Medulla oblongata (tissue), 1 donor: ENCODE results near the gene SNRK.

Experiments used
- DNase-seq: peaks from one replicate; pipeline ENCODE4 v3.0.0-alpha.2; 2015; ENCODE audit errors: extremely low spot score

SNRK gene

DNA sequence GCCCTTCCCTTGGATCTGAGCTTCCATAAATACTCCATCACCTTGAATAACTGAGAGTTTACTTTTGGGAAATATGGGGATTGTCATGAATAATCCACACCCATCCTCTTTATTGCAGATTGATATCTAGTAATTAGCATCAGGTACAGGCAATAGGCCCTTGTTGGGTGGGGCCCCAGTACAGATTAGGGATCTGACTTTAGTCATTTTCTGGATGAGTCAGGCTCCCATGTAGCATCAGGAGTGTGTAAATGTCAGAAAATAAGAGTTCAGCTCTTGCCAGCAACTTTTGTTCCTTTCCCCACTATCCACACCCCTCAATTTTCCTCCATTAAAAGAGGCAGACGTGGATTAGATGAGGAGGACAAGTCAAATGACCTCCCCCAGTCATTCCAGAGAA is 17.7 kb upstream of the SNRK start:
- no peak for DNase-seq

DNA sequence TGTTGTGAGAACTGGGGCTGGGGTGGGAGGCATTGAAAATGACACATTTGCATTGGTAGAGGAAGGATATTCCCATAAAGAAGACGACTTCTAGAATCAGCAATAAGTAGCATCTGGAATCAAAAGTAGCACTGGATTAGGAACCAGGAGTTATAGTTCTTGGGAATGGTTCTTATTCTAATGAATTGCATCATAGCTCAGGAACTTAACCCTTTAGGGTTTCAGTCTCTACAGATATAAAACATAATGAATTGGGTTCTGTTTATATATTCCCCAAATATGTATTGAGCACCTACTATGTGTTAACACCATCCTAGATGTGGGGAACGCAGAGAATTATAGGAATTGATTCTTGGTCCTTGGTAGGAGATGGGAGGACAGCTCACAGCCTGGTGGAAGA is 16.3 kb upstream of the SNRK start:
- DNase-seq, result no peak

DNA sequence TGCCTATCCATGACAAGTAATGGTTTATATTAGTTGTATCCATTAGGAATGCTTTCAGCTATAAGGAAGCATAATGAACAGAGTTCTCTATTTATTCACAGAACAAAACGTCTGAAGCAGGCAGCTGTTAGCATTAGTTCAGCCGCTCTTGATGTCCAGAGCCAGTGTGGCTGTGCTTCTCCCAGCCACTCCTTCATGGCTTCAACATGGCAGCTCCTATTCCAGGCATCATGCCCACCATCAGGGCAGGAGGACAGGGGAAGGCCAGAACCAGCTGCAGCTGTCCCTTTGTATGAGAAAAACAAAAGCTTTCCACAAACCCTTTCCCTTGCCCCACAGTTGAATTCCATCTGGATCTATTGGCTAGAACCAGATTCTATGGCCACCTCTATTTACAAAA is 12.9 kb upstream of the SNRK start:
- peak; percentile 28 for DNase-seq

DNA sequence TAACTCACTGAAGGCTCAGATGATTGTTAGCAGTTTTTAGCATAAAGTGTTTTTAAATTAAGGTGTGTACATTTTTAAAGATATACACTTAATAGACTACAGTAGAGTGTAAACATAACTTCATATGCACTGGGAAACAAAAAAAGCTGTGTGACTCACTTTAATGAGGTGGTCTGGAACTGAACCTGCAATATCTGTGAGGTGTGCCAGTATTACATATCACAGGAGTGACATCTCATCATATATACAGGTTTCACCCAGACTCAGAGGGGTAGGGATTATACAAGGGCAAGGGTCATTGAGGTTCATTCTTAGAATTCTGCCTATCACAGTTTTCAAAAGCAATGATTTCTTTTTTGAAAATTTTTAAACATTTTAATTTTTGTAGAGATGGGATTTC is 7.3 kb upstream of the SNRK start:
- DNase-seq, result no peak

DNA sequence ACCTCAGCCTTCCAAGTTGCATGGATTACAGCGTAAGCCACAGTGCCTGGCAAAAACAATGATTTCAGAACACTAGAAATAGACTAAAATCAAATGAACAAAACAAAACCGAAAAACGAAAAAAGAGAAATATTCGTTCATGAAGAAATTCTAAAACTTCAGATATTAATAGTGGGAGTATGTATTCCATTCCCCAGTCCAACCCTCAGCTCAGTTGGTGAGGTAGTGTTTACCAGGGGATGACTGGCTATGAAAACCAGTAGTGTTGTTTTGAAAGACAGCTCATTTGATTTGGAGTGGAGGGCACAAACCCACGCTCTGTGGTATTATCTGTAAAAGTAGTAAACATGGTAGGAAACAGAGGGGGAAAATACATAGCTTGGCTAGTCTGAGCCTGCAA is 6.8 kb upstream of the SNRK start:
- DNase-seq, result no peak

DNA sequence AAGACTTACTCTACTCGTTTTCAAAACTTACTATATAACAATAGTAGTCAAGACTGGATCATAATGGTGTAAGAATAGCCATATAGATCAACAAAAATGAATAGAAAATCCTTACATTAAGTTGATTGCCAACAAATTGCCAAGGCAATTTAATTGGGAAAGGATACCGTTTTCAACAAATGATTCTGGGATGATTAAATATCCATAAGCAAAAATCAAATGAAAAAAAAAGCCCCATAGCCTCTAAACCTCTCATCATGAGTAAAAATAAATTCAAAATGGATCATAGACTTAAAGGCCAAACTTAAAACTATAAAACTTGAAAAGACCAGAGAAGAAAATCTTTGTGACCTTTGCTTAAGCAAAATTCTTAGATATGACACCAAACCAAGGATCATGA is 5.3 kb upstream of the SNRK start:
- DNase-seq, result no peak

DNA sequence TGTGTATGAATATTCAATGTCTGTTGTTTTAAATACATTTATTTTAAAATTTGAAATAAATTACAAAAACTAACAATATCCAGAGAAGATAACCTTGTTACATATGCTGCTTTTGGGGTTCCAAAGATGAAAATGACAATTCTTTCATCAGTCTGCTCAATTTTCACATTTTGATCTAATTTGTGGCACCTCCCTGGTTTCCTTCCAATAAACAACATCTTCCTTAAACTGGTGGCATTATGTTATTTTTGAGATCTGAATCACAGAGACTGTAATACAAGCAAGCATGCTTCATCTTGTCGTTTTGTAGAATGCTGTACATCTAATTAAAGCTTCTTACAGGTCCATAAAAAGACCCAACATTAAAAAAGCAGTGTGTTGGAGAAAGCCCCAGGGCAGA is 2.2 kb upstream of the SNRK start:
- no peak for DNase-seq

DNA sequence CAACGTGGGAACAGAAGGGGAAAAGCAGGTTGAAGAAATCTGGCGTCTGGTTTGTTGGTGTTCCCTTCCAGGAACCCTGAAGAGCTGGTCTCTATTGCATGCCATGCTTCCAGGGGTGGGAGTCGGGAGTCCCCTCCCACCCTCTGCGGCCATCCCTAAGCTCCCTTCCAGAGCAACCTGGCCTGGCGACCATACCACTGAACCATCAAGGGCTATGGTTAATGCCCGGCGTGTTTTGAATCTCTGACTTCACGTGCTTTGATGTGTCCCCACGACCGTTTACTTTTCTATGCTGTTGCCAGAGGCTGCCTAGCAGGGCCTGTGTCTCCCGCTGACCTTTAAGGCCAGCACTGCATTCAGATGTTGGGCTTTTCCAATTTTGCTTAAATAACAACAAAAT is 696 bp upstream of the SNRK start:
- DNase-seq, result no peak

DNA sequence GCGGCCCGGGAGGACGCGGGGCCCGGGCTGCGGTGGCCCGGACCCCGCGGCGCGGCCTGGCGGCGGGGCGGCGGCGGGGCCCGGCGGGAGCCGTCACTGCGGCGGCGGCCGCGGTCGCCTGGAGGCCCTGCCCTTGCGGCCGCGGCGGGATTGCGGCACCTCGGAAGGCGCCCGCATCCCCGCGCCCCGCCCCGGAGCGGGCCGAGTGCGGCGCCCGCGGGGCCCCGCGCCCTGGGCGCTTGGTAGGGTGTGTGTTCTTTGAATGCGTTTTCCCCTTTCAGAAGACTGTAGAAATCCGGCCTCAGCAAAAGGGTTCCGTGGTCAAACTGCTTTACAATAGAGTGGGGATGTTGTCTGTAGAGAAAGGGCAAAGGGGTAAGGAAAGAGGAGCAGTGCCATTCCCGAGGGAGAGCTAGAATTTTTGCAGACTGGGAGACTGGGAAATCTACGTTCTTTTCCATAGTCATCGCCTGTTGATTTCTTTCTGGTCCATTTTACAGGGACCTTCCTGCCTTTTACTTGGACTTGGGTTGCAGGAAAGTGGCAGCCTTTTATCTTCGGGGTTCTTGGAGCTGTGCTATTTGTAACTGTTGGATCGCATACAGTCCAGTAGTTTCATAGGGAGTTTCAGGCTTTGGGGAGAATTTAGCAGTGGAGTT is 630 bp downstream of the SNRK start:
- DNase-seq, result peak; percentile 25

DNA sequence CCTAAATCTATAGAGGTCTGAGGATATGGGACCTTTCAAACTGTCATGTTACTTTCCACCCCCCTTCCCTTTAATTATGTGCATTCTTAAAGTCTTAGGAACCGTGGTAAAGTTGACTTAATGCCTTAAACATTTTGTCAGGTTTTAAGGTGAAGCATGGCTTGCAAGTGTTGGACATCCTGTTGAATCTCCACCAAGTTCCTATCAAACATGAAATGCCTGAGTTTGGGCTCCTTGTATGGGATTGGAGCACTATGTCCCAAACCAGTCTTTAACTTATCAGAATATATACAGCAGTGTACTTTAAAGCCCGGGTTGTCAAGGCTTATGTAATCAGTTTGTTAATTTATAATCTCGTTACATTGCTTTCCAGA is 1.1 kb downstream of the SNRK start:
- no peak for DNase-seq

DNA sequence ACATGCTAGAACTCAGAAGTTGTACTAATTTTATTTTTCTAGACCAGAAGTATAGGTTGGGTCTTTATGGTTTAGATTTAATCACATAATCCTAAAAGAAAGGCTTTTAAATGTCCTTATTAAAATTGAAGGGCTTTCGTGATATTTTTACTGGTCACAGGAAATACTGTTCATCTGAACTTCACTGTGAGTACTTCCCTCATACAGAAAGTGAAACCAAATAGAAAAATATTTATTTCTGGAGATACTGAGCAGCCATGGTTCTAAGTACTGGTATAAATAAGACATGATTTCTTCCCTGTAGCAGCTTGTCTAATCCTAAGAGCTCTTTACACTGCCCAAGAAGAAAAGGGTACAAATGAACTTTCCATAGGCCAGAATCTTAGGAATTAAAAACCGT is 2.0 kb downstream of the SNRK start:
- peak; percentile 29 for DNase-seq

DNA sequence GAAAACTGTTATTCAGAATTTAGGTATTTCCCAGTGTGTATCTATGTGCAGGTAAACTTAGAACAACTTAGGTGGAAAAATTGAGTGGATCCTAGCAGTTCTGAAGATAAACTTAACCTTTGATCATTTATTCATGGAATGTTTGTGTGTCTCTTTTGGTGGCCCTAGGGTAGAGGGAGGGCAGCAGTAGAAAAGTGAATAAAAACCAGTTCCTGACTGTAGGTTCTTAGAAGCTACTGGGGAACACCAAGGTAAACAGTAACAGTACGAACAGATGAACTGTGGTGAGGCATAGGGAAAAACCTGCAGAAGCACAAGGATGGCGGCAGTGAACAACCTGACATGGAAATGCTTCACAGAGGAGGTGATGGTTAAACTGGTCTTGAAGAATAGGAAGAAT is 2.5 kb downstream of the SNRK start:
- DNase-seq, result no peak

DNA sequence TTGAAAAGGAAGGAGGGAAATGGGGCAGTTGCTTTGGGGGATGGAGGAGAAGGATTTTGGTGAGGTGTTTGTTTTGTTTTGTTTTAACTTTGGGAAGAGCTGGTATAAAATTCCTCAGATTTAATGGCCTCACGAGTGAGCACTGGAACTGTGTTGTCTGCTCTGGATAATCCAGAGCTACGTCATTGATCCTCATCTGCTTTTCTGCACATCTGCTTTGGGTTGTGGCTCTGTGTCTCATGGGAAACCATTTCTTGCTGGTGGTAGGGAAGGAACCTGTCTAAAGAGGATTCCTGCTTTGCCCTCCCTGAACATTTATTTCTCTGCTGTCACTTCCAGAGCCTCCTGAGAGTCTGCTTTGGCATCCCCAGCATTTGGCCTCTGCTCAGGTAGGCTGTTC is 3.1 kb downstream of the SNRK start:
- DNase-seq, result no peak

DNA sequence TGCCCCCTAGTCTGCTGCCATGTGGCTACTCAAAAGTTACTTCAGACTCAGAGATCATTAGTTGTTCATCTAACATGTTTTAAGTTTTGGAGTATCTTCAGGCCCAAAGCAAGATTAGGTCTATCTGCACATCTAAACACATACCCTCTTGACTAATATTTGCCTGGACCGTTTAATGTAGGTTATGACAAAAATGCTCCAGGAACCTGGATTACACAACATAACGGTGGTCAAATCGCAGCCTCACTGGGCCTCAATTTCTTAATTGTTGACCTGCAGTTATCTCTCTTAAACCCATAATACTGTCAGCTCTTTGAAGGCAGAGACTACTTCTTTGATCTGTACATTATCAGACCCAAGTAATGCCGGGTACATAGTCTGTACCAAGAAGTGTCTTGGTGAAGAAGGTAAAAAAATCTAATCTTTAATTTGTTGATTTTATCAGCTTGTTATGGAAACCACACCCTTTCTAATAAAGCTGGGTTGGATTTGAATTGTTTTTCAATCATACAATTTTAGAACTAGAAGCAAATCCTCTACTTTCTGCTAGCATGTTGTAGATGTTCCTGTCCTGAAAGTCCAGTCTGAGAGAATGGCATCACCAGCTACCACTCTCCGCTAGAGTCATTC is 3.6 kb downstream of the SNRK start:
- no peak for DNase-seq

DNA sequence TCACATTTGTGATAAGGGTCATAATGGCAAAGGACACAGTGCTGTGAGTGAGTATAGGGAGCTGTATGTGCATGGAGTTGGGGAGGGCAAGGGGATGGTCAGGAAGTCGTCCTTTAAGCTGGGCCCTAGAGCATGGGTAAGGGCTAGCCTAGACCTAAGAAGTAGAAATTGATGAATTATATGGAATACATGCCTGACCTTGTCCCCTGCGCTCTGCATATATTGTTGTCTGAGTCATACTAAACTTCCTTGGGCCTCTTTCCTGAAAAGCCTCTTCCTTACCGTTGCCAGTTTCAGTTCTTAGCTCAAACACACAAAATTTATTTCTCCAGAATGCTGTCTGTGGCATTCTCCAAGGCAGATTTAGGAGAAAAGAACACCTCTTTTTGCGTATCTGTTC is 4.6 kb downstream of the SNRK start:
- DNase-seq, result no peak

DNA sequence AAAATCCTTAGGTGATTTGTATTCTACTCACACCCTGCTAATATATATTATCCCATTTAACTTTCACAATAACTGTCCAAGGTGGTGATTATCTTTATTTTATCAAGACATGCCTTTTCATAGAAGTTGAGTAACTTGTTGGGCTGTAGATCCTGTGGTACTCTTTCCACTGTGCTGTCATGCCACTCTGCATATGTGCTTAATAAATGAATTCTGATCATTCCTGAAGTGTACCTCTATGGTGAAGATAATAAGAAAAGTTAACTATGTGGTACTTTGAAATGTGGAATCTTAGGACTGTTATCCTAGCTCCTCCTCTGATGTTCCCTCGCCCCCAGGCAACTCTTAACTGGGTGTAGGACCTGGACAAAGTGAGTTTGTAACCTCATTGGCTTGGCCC is 5.2 kb downstream of the SNRK start:
- no peak for DNase-seq

DNA sequence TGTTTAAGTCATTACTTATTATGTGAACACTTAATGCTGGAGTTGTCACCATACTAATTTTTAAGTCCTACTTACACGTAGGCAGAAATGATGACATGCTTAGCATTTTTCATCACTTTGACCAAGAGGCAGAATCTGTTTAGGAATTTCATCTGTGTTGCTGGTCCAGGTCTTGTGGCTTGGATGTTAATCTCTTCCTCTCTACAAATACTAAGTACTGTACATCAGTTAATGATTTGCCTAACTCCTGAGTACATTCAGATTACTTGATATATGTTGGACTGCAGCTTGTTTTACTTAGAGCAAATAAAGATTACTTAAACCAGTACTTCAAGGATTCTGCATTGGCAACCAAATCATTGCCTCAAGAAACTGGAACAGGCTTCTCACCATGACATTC is 8.6 kb downstream of the SNRK start:
- no peak for DNase-seq

DNA sequence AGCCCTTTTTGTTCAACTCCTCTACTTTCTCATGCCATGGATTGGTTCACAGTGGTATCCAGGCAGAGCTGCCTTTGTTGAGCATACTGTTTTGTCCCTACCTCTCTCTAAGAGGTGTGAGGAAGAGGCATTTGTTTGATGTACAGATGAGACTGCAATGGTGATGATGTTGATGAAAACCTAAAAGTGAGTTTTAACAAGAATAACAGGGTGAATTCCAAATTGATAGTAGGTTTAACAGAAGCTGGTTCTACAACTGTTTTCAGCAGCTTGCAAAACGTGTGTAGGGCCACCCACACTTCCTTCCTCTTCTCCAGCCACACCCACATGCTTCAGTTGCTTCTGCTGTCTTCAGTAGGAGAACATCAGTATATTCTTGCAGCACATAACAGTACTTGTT is 10.2 kb downstream of the SNRK start:
- DNase-seq, result peak; percentile 60

DNA sequence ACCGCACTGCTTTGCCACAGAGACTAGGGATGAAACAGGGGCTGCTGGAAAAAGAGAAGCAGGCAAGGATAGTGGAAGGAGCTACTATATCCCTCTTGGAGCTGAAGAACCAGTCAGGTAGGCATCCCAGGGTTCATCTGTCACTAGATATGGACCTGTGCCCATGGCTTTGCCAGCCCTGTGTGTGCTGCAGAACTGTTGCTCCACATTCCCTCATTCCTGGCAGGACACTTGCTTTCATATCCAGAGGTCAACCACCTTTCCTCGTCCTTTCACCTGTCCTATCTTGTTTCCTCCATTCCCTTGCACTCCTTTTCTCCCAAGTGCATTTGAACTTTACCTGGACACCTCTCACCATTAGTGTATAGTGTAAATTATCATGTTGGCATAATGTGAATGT is 12.0 kb downstream of the SNRK start:
- DNase-seq, result no peak

DNA sequence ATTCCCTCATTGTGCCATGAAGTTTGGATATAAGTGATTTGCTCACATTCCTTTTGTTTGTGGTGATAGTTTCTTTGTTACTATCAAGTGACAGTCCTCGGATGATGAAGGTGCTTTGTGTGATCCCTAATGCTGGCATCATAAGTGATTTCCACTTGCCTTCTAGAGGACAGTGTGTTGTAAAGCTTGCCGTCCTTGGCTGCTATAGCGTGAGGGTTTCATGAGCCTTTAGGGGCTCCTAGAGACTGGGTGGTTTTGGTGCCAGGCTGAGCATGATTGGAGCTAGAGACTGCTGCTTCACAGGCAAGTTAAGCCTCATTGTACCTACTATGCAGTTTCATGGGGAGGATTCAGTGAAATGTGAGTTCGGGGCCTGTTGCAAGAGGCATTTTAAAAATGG is 12.4 kb downstream of the SNRK start:
- no peak for DNase-seq

DNA sequence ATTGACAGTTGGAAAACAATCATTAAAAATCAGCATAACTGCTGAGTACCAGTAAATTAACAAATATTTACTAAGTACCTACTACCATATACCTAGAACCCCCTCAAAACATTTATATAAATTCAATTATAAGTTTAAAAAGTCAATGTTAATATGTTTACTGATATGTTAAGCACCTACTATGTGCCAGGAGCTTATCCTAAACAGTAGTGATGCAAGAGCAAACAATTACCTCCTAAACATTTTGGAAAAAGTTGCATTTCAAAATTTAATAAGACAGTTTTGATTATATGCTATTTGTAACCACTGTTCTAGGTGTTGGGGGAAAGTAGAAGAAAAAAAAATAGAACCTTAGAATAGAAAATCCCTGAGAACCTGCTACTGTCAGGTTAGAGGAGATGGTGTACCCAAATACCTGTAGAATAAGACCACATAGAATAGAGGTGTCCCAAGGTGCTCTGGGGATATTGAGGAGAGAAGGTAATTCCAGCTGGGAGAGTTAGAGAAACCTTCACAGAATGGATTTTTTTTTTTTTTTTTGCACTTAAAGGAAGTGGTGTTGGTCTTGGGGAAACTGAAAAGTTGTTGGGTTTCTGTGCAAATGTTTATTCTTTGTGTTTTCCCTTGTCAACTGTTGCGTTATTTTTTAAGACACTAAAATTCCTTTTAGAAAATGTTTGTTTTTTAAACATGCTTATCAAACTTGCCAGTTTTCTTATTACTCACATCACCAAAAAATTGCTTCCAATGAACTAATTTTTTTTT is 16.0 kb downstream of the SNRK start:
- no peak for DNase-seq

DNA sequence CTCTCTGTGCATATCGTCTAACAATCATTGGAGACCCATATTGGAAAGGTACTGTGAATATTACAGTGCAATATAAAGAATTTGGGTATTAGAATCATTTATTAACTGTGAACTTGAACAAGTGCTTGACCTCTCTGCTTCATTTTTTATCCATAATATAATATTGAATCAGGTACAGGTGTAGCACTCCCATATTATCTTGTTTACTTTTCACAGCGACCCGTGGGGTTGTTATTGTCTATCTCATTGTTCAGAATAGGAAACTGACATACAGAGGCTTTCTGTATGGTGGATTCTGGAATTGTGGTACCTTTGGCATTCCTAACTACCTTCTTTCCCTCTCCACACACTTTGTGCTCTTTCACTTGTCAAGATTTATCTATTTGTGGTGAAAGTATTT is 17.8 kb downstream of the SNRK start:
- DNase-seq, result no peak

DNA sequence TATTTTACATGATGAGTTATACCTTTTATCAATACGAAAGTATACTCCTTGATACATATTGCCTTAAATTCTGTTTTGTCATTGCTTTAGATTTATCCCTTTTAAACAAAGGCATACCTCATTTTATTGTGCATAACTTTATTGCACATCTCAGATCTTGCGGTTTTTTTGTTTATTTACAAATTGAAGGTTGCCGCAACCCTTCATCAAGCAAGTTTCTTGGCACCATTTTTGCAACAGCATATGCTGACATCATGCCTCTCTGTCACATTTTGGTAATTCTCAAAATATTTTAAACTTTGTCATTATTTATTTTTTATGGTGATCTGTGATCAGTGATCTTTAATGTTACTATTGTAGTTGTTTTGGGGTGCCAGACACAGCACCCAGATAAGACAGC is 20.9 kb downstream of the SNRK start:
- no peak for DNase-seq
